A549 (cell line): ENCODE data around the gene HDLBP. TPM values are rescaled to one million over a fixed set of nuclear protein-coding genes. Genes with fewer than 3 reads are reported as not detected.

Experiments used
- ATAC-seq, 2 experiments: fragments of 200-7000 bp in 1 of 2; fragments of >200 bp in 1 of 2; cut with Nextera tagmentation in 1 of 2; cut with Tn5 transposase in 1 of 2; 3 replicates each; pipeline versions ENCODE4 v1.8.0 to v1.9.1; 2018 to 2020; ENCODE audit warnings: mild to moderate bottlenecking in 1 of 2, moderate library complexity in 1 of 2
- CTCF ChIA-PET: fragments of 300-600 bp; sonication (Branson Sonifier 250); formaldehyde crosslinking; extraction: SDS; loops from one replicate; lab custom pipeline; 2021; ENCODE audit warnings: antibody characterized with exemption, inconsistent platforms; lab: Yijun Ruan, JAX
- POLR2A ChIA-PET: fragments of 350-600 bp; formaldehyde crosslinking; extraction: SDS; loops from one replicate; lab custom pipeline; 2021; ENCODE audit warnings: antibody characterized with exemption, inconsistent platforms; lab: Yijun Ruan, JAX
- DNase-seq, 2 experiments: peaks; one replicate each; pipeline versions ENCODE4 v3.0.0 to v3.0.0-alpha.2; 2011 to 2016; ENCODE audit warnings: low read depth in 1 of 2, low spot score in 1 of 2
- FAIRE-seq: peaks from 2 replicates; lab custom pipeline; 2011; peaks lifted over from hg19 to GRCh38; lab: Jason Lieb, UNC
- H3K27ac ChIP-seq, 2 experiments: fragments of >200 bp; sonication (Bioruptor Twin); formaldehyde crosslinking; 3 replicates each; pipeline ENCODE4 v1.5.1; 2016 to 2017
- H3K4me1 ChIP-seq: fragments of >200 bp; sonication (Bioruptor Twin); formaldehyde crosslinking; 3 replicates; pipeline ENCODE4 v1.6.1; 2016
- H3K4me2 ChIP-seq: fragments of >200 bp; sonication (Bioruptor Twin); formaldehyde crosslinking; 3 replicates; pipeline ENCODE4 v1.6.1; 2016
- H3K4me3 ChIP-seq: fragments of >200 bp; sonication (Bioruptor Twin); formaldehyde crosslinking; 3 replicates; pipeline ENCODE4 v1.5.1; 2016
- H3K9me3 ChIP-seq: fragments of >200 bp; sonication (Bioruptor Twin); formaldehyde crosslinking; 3 replicates; pipeline ENCODE4 v1.6.1; 2016
- BHLHE40 ChIP-seq: IDR thresholded peaks from 2 replicates; pipeline ENCODE4 v1.6.1; 2012; ENCODE audit warnings: low read depth, low read length, inconsistent platforms
- CEBPB ChIP-seq, 2 experiments: fragments of >200 bp in 1 of 2; sonication (Bioruptor Twin) in 1 of 2; formaldehyde crosslinking in 1 of 2; IDR thresholded peaks; 2 replicates each; pipeline ENCODE4 v1.6.1; 2012 to 2016
- CHD2 ChIP-seq: fragments of 150-350 bp; IDR thresholded peaks from 2 replicates; pipeline ENCODE4 v1.6.1; 2014; ENCODE audit warnings: low read length; ENCODE audit not compliant: partially characterized antibody
- E2F6 ChIP-seq: IDR thresholded peaks from 2 replicates; pipeline ENCODE4 v1.6.1; 2012; ENCODE audit warnings: low read depth, borderline replicate concordance
- ELK1 ChIP-seq: fragments of 150-350 bp; IDR thresholded peaks from 2 replicates; pipeline ENCODE4 v1.6.1; 2014; ENCODE audit warnings: low read depth, mild to moderate bottlenecking, low read length
- ESRRA ChIP-seq: fragments of 150-350 bp; IDR thresholded peaks from 2 replicates; pipeline ENCODE4 v1.6.1; 2014; ENCODE audit warnings: mild to moderate bottlenecking, low read length, borderline replicate concordance
- FOSL2 ChIP-seq, 2 experiments: fragments of 450-650 bp in 1 of 2; fragments of >200 bp in 1 of 2; sonication (Bioruptor Twin) in 1 of 2; formaldehyde crosslinking; IDR thresholded peaks; 2 replicates each; pipeline versions ENCODE4 v1.5.0 to v1.6.1; 2016 to 2020; ENCODE audit warnings: mild to moderate bottlenecking in 1 of 2, moderate library complexity in 1 of 2
- GATA3 ChIP-seq: IDR thresholded peaks from 2 replicates; pipeline ENCODE4 v1.6.1; 2012; ENCODE audit warnings: borderline replicate concordance
- HEYL ChIP-seq: fragments of 250-450 bp; sonication (Bioruptor Pico); IDR thresholded peaks from 2 replicates; pipeline ENCODE4 v1.8.0; 2021; ENCODE audit warnings: mild to moderate bottlenecking, moderate library complexity
- HOXA7 ChIP-seq: fragments of 250-450 bp; sonication (Bioruptor Pico); IDR thresholded peaks from 2 replicates; pipeline ENCODE4 v1.5.0; 2020; ENCODE audit warnings: mild to moderate bottlenecking, moderate library complexity
- HOXB13 ChIP-seq: fragments of 250-450 bp; sonication (Bioruptor Pico); IDR thresholded peaks from 2 replicates; pipeline ENCODE4 v1.5.0; 2020; ENCODE audit warnings: low read depth, mild to moderate bottlenecking, moderate library complexity
- MAFK ChIP-seq: fragments of 450-650 bp; IDR thresholded peaks from 2 replicates; pipeline ENCODE4 v1.6.1; 2014; ENCODE audit not compliant: partially characterized antibody
- MAX ChIP-seq: IDR thresholded peaks from 2 replicates; pipeline ENCODE4 v1.6.1; 2012
- MAZ ChIP-seq: fragments of 150-350 bp; IDR thresholded peaks from 2 replicates; pipeline ENCODE4 v1.6.1; 2014; ENCODE audit warnings: antibody characterized with exemption, low read depth, low read length, borderline replicate concordance
- PBX3 ChIP-seq: IDR thresholded peaks from 2 replicates; pipeline ENCODE4 v1.6.1; 2012
- POLR2A ChIP-seq: IDR thresholded peaks from 2 replicates; pipeline ENCODE4 v1.6.1; 2012; ENCODE audit warnings: mild to moderate bottlenecking, low read length
- POLR2AphosphoS2 ChIP-seq: conservative IDR thresholded peaks from 2 replicates; pipeline ENCODE4 v1.6.1; 2012; ENCODE audit warnings: low read length, improper control_type of control experiment, inconsistent platforms
- REST ChIP-seq: fragments of 200-600 bp; sonication (generic); IDR thresholded peaks from 2 replicates; pipeline ENCODE4 v1.6.1; 2016; ENCODE audit warnings: antibody characterized with exemption, mild to moderate bottlenecking, moderate library complexity
- SREBF2 ChIP-seq: fragments of 450-650 bp; IDR thresholded peaks from 2 replicates; pipeline ENCODE4 v1.6.1; 2014; ENCODE audit warnings: mild to moderate bottlenecking, moderate library complexity
- TFCP2L1 ChIP-seq: fragments of 250-450 bp; sonication (Bioruptor Pico); IDR thresholded peaks from 2 replicates; pipeline ENCODE4 v1.5.0; 2021; ENCODE audit warnings: mild to moderate bottlenecking
- ZSCAN20 ChIP-seq: fragments of 250-450 bp; sonication (Bioruptor Pico); IDR thresholded peaks from 2 replicates; pipeline ENCODE4 v1.8.0; 2022; ENCODE audit warnings: mild to moderate bottlenecking, moderate library complexity
- WGBS: methylation state at CpG from one replicate; pipeline ENCODE4 v1.1.6; 2017; ENCODE audit errors: missing lambda C conversion rate; 5-methylcytosine and 5-hydroxymethylcytosine counted together
- polyA plus RNA-seq, 4 experiments: library from polyadenylated mRNA; depleted of rRNA in 3 of 4; stranded (reverse); fragments of >200 nt; fragmentation: RNase III in 1 of 4; extraction: RNeasy Plus Mini Kit Qiagen cat#74134 plus additional on column Dnase treatment in 1 of 4; gene quantifications; 2 replicates in 3 of 4; 3 replicates in 1 of 4; pipeline ENCODE4 v1.2.3, GENCODE V29; 2011 to 2017

The HDLBP gene
- polyA plus RNA-seq, 2 of the 4 experiments (the other 2 are of a cell fraction), result 248 to 292 TPM

- no peaks in the 10 kb centered on the region for H3K9me3 ChIP-seq
- H3K4me1 ChIP-seq, result no peaks in the 10 kb centered on the region
- CTCF ChIA-PET, result no interaction called here
- 95% methylated on average over 3 of the region's 4 CpGs for WGBS
- H3K27ac ChIP-seq, result no peak overlapping the region
- no peak for FAIRE-seq
- no peak overlapping the region for H3K4me3 ChIP-seq
- POLR2A ChIA-PET, result no interaction called here
- ATAC-seq, result no peak; a peak in 1 of 6 replicates
- DNase-seq, result no peak
- TF ChIP-seq ZSCAN20 (CRISPR knock-in tag) (no peak), POLR2A (no peak)
- H3K4me2 ChIP-seq, result no peak overlapping the region
These were observed 111.0 kb downstream of the HDLBP start for GRCh38 chr2:241204490-241204889.

GRCh38 chr2:241204010-241204384 lies 111.5 kb downstream of the HDLBP start:
- H3K4me3 ChIP-seq, result no peak overlapping the region
- DNase-seq, result no peak
- CTCF ChIA-PET, result no interaction called here
- no peaks in the 10 kb centered on the region for H3K4me1 ChIP-seq
- H3K9me3 ChIP-seq, result no peaks in the 10 kb centered on the region
- ATAC-seq, result peak in 1 of 2 experiments; percentile 5; a peak in 1 of 6 replicates
- no peak overlapping the region for H3K27ac ChIP-seq
- WGBS, result 100% methylated on average over 1 of the region's 10 CpGs
- FAIRE-seq, result no peak
- POLR2A ChIA-PET, result no interaction called here
- TF ChIP-seq CHD2 (no peak), POLR2AphosphoS2 (no peak), ELK1 (no peak), E2F6 (no peak), MAZ (no peak), GATA3 (no peak), CEBPB (IDR thresholded peaks at IDR 0.05) (no peak), ESRRA (no peak), HOXB13 (CRISPR knock-in tag) (no peak), BHLHE40 (no peak), SREBF2 (no peak)
- no peak overlapping the region for H3K4me2 ChIP-seq

GRCh38 chr2:241203218-241204009 lies 112.1 kb downstream of the HDLBP start:
- no peak for DNase-seq
- Histone ChIP-seq H3K4me1 (no peaks in the 10 kb centered on the region), H3K27ac (no peak overlapping the region), H3K4me3 (no peak overlapping the region), H3K4me2 (no peak overlapping the region), H3K9me3 (no peaks in the 10 kb centered on the region)
- no peak for FAIRE-seq
- TF ChIP-seq TFCP2L1 (CRISPR knock-in tag) (no peak), HEYL (no peak), FOSL2 (IDR thresholded peaks at IDR 0.05) (no peak), FOSL2 (CRISPR knock-in tag; IDR thresholded peaks at IDR 0.05) (no peak), ZSCAN20 (CRISPR knock-in tag) (no peak), HOXA7 (CRISPR knock-in tag) (no peak), PBX3 (no peak), MAX (no peak), REST (no peak), MAFK (no peak)
- ATAC-seq, result no peak; a peak in 1 of 6 replicates
- ChIA-PET POLR2A (no interaction called here), CTCF (no interaction called here)
- 87% methylated on average over 15 of the region's 27 CpGs for WGBS
